Measurements from ENCODE around the gene ATP1A3.

Gene ATP1A3

DNA sequence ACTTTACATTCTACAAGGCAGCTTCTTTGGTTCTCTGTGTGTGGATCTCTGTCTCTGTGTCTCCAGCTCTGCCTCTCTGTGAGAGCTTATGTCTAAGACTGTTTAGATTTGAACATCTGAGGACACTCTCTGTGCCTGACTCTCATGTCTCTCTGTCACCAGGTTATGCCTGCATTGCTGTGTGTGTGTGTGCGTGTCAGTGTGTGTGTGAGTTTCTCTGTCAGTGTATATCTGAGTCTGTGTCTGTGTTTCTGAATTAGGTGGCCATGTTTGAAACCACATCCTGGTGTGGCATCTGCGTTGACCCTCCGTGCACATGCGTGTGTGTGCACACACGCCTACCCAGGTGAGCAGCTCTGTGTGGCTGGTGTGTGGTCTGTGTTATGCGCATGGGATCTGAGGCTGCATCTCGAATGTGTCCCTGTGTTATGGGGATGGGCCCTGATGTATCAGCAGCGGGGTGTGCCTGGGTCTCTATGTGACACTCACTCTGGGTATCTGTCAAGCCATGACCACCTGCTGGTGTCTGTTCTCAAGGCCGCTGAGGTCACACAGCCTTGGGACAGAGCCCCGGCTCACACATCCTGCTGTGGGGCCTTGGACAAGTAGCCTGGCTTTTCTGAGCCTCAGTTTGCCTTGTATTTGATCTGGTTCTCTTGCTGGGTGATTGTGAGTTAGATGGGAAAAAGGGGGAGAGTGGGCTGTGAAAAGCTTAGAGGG, 6.7 kb downstream of the ATP1A3 start:
- DNase-seq (ENCODE audit: extremely low read depth, low read depth): no peak
- TF ChIP-seq, protein P1, sequence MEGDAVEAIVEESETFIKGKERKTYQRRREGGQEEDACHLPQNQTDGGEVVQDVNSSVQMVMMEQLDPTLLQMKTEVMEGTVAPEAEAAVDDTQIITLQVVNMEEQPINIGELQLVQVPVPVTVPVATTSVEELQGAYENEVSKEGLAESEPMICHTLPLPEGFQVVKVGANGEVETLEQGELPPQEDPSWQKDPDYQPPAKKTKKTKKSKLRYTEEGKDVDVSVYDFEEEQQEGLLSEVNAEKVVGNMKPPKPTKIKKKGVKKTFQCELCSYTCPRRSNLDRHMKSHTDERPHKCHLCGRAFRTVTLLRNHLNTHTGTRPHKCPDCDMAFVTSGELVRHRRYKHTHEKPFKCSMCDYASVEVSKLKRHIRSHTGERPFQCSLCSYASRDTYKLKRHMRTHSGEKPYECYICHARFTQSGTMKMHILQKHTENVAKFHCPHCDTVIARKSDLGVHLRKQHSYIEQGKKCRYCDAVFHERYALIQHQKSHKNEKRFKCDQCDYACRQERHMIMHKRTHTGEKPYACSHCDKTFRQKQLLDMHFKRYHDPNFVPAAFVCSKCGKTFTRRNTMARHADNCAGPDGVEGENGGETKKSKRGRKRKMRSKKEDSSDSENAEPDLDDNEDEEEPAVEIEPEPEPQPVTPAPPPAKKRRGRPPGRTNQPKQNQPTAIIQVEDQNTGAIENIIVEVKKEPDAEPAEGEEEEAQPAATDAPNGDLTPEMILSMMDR (IDR thresholded peaks at IDR 0.05; ENCODE audit: low read depth, low read length, missing control alignments): no peak
- H3K4me3 ChIP-seq (replicated peaks; ENCODE audit: low read depth, low read length): no peak overlapping the region

- no peak overlapping the region for H3K4me3 ChIP-seq (replicated peaks; ENCODE audit: low read depth, low read length)
- TF ChIP-seq, protein P1 (IDR thresholded peaks at IDR 0.05; ENCODE audit: low read depth, low read length, missing control alignments): no peak
- no peak for DNase-seq (ENCODE audit: extremely low read depth, low read depth)
These were observed 9.1 kb downstream of the ATP1A3 start for GRCh38 chr19:41984961-41985360.

GRCh38 chr19:41981724-41982123, 12.3 kb downstream of the ATP1A3 start:
- no peak for DNase-seq (ENCODE audit: extremely low read depth, low read depth)
- no peak overlapping the region for H3K4me3 ChIP-seq (replicated peaks; ENCODE audit: low read depth, low read length)
- TF ChIP-seq, protein P1 (IDR thresholded peaks at IDR 0.05; ENCODE audit: low read depth, low read length, missing control alignments): no peak

- DNase-seq (ENCODE audit: extremely low read depth, low read depth): no peak
- TF ChIP-seq, protein P1 (IDR thresholded peaks at IDR 0.05; ENCODE audit: low read depth, low read length, missing control alignments): no peak
- H3K4me3 ChIP-seq (replicated peaks; ENCODE audit: low read depth, low read length): no peak overlapping the region
These were observed 15.6 kb downstream of the ATP1A3 start for GRCh38 chr19:41978470-41978869.

DNA sequence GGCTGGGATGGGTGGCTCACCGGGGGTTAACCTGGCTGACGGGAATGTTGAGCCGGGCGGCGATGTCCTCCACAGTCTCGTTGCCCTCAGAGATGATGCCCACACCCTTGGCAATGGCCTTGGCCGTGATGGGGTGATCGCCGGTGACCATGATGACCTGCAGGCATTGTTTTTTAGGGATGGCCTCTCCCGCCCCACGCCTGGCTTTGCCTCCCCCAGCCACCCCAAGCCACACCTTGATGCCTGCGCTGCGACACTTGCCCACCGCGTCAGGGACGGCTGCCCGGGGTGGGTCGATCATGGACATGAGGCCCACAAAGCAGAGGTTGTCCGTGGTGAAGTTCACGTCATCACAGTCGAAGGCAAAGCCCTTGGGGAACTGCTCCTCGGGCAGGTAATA, 16.1 kb downstream of the ATP1A3 start:
- TF ChIP-seq, protein P1 (IDR thresholded peaks at IDR 0.05; ENCODE audit: low read depth, low read length, missing control alignments): no peak
- H3K4me3 ChIP-seq (replicated peaks; ENCODE audit: low read depth, low read length): no peak overlapping the region
- no peak for DNase-seq (ENCODE audit: extremely low read depth, low read depth)

- no peak for DNase-seq (ENCODE audit: extremely low read depth, low read depth)
- TF ChIP-seq, protein P1 (IDR thresholded peaks at IDR 0.05; ENCODE audit: low read depth, low read length, missing control alignments): no peak
- H3K4me3 ChIP-seq (replicated peaks; ENCODE audit: low read depth, low read length): no peak overlapping the region
These were observed 19.4 kb downstream of the ATP1A3 start for GRCh38 chr19:41974652-41975051.

DNA sequence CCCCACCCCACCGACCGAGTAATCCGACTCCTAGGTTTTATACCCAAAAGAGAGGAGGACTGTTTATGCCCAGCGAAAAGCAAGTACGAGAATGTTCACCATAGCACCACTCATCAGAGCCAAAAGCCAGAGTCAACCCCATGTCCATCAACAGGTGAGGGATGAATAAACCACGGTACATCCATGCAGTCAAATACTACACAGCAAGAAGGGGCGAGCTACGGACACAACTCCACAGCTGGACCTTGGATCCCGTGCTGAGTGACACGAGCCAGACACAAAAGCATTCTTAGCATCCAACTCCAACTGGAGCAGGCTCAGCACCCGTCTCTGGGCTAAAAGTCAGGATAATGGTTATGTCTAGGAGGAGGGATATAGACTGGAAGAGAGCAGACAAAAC, 22.7 kb downstream of the ATP1A3 start:
- TF ChIP-seq, protein P1 (IDR thresholded peaks at IDR 0.05; ENCODE audit: low read depth, low read length, missing control alignments): no peak
- no peak for DNase-seq (ENCODE audit: extremely low read depth, low read depth)

More for the DNA sequence above, 22.7 kb downstream of the ATP1A3 start:
- H3K4me3 ChIP-seq (replicated peaks; ENCODE audit: low read depth, low read length): no peak overlapping the region

All from HFF-Myc (cell line).